Activated CD4-positive, alpha-beta T cell treated with anti-CD3 and anti-CD28 coated beads, Interleukin-2, amount 50 U/mL, for 1 hour (primary cell): Measurements from ENCODE around the gene FANCL.
"Not testable (repeated sequence)": the region's sequence is repeated elsewhere in the genome, so short reads cannot be mapped to it uniquely, and the experiment has no call there.

Experiments used
- DNase-seq: peaks from one replicate; pipeline ENCODE4 v3.0.0-alpha.2; 2020

Gene FANCL

GRCh38 chr2:58204195-58204959 is 36.7 kb downstream of the FANCL start:
- no peak for DNase-seq

GRCh38 chr2:58203018-58203417 is 38.1 kb downstream of the FANCL start:
- DNase-seq, result no peak

- DNase-seq, result no peak
These were observed 38.7 kb downstream of the FANCL start for GRCh38 chr2:58202404-58202803.

- DNase-seq, result no peak
These were observed 43.2 kb downstream of the FANCL start for GRCh38 chr2:58197894-58198293.

GRCh38 chr2:58195662-58196061 is 45.5 kb downstream of the FANCL start:
- no peak for DNase-seq

GRCh38 chr2:58194458-58194857 is 46.7 kb downstream of the FANCL start:
- no peak for DNase-seq

GRCh38 chr2:58187022-58187421 is 54.1 kb downstream of the FANCL start:
- not testable (repeated sequence) for DNase-seq

- DNase-seq, result no peak
These were observed 54.6 kb downstream of the FANCL start for GRCh38 chr2:58186501-58186900.

- no peak for DNase-seq
These were observed 58.6 kb downstream of the FANCL start for GRCh38 chr2:58182527-58182926.

- DNase-seq, result no peak
These were observed 60.5 kb downstream of the FANCL start for GRCh38 chr2:58180635-58181034.

GRCh38 chr2:58180175-58180574 is 61.0 kb downstream of the FANCL start:
- DNase-seq, result not testable (repeated sequence)

- not testable (repeated sequence) for DNase-seq
These were observed 63.9 kb downstream of the FANCL start for GRCh38 chr2:58177187-58177586.

- not testable (repeated sequence) for DNase-seq
These were observed 69.3 kb downstream of the FANCL start for GRCh38 chr2:58171831-58172230.

- not testable (repeated sequence) for DNase-seq
These were observed 70.7 kb downstream of the FANCL start for GRCh38 chr2:58170334-58170933.

GRCh38 chr2:58169845-58170244 is 71.3 kb downstream of the FANCL start:
- not testable (repeated sequence) for DNase-seq

GRCh38 chr2:58168130-58168529 is 73.0 kb downstream of the FANCL start:
- DNase-seq, result not testable (repeated sequence)

- no peak for DNase-seq
These were observed 77.2 kb downstream of the FANCL start for GRCh38 chr2:58163913-58164312.

GRCh38 chr2:58158481-58158880 is 82.6 kb downstream of the FANCL start:
- DNase-seq, result no peak

- DNase-seq, result no peak
These were observed 83.4 kb downstream of the FANCL start for GRCh38 chr2:58157754-58158153.

GRCh38 chr2:58156780-58157179 is 84.3 kb downstream of the FANCL start:
- no peak for DNase-seq

GRCh38 chr2:58155160-58155778 is 85.9 kb downstream of the FANCL start:
- no peak for DNase-seq

- DNase-seq, result no peak
These were observed 94.4 kb downstream of the FANCL start for GRCh38 chr2:58146707-58147106.

- not testable (repeated sequence) for DNase-seq
These were observed 95.4 kb downstream of the FANCL start for GRCh38 chr2:58145769-58146168.

- DNase-seq, result no peak
These were observed 100.5 kb downstream of the FANCL start for GRCh38 chr2:58140508-58141072.
